Small intestine (tissue), 7 donors: ENCODE data around the gene TPCN2. TPM values are rescaled to one million over a fixed set of nuclear protein-coding genes. Genes with fewer than 3 reads are reported as not detected.

ENCODE experiments used
- DNase-seq, 2 donors: peaks; one replicate each; pipeline versions ENCODE4 v3.0.0 to v3.0.0-alpha.2; 2013
- FAIRE-seq: peaks from 2 replicates; lab custom pipeline; 2012; peaks lifted over from hg19 to GRCh38; lab: Jason Lieb, UNC
- H3K27ac ChIP-seq, 3 donors: one replicate each; pipeline ENCODE4 v1.5.1; 2013; ENCODE audit warnings: low read length in 2 of 3, mild to moderate bottlenecking in 2 of 3, control low read depth in 1 of 3, inconsistent platforms in 1 of 3, low read depth in 1 of 3, moderate library complexity in 1 of 3
- H3K27me3 ChIP-seq, 3 donors: one replicate each; pipeline ENCODE4 v1.6.1; 2013; ENCODE audit warnings: low read length in 3 of 3, inconsistent platforms in 1 of 3; ENCODE audit not compliant: control insufficient read depth in 3 of 3, insufficient read depth in 3 of 3
- H3K36me3 ChIP-seq, 3 donors: one replicate each; pipeline ENCODE4 v1.6.1; 2013; ENCODE audit warnings: low read length in 3 of 3, inconsistent platforms in 1 of 3, low read depth in 1 of 3, mild to moderate bottlenecking in 1 of 3, moderate library complexity in 1 of 3; ENCODE audit not compliant: control insufficient read depth in 3 of 3, insufficient read depth in 2 of 3
- H3K4me1 ChIP-seq, 3 donors: one replicate each; pipeline ENCODE4 v1.6.1; 2013; ENCODE audit warnings: low read length in 2 of 3, inconsistent platforms in 1 of 3, low read depth in 1 of 3, mild to moderate bottlenecking in 1 of 3, moderate library complexity in 1 of 3; ENCODE audit not compliant: control insufficient read depth in 3 of 3, insufficient read depth in 2 of 3
- H3K4me3 ChIP-seq, 3 donors: one replicate each; pipeline ENCODE4 v1.5.1; 2013; ENCODE audit warnings: low read length in 3 of 3, control low read depth in 1 of 3, inconsistent platforms in 1 of 3, low read depth in 1 of 3, mild to moderate bottlenecking in 1 of 3, moderate library complexity in 1 of 3
- H3K9me3 ChIP-seq, 2 donors: one replicate each; pipeline ENCODE4 v1.6.1; 2013; ENCODE audit warnings: low read depth in 1 of 2, low read length in 1 of 2; ENCODE audit not compliant: control insufficient read depth in 2 of 2, insufficient read depth in 1 of 2
- WGBS, 3 donors: extraction: QIAGEN DNeasy Blood & Tissue Kit; methylation state at CpG; one replicate each; pipeline ENCODE4 v1.1.7; 2013; 5-methylcytosine and 5-hydroxymethylcytosine counted together
- polyA plus RNA-seq, 4 donors: library from polyadenylated mRNA; stranded (reverse) in 3 of 4; unstranded in 1 of 4; fragments of 200-250 nt in 3 of 4; fragments of 120-200 nt in 1 of 4; gene quantifications; one replicate each; pipeline versions ENCODE4 v1.2.1 to v1.2.3, GENCODE V29; 2013
- donor health status: healthy with polysubstance abuse.
- donor health status: control.
- donor health status: control.
- donor health status: Bipolar disorder and iron deficiency.
- donor health status: healthy.

The TPCN2 gene
- polyA plus RNA-seq, 4 donors: 11.1 to 32.8 (median 12.8) TPM

DNA sequence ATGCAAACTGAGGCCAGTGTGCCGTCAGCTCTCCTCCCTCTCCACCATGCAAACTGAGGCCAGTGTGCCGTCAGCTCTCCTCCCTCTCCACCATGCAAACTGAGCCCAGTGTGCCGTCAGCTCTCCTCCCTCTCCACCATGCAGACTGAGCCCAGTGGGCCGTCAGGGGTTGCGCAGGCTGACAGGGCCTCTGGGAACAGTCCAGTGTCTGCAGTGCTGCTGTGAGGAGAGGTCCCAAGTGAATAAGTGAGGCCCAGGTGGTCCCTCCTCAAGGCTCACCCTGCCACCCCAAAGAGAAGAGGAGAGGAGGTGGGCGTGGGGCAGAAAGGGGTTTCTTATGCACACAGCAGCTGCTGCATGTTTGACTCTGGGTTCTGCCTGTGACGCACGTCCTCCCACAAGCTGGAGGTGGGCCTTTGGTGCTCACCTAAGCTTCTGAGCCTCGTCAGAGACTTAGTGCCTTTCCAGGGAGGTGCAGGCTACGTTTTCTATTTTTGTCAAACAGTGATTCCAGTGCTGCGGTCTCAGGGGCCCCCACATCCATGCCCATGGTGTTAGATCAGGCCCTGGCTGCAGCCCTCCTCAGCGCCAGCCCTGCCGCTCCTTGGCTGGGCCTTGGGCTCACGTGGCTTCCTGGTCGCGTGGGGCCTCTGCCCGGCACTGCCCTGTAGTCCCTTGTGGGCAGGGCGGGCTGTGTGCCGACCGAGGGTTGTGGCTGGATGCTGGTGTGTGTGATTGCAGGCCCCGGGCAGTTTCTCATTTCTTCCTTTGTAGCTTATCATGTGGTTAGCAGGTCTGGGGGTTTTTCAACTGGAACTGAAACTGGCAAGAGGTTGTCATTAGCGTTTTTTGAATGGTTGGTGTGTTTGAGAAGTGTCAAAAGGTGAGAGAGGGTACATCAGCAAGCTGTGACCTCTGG is 7.1 kb downstream of the TPCN2 start:
- no peaks in the 10 kb centered on the region for H3K9me3 ChIP-seq
- WGBS, 3 donors: 44 to 56% (median 53%) methylated on average over 21 to 22 of the region's 22 CpGs
- H3K27ac ChIP-seq: peak overlapping the region; percentile 52 to 79 (median 68)
- H3K4me1 ChIP-seq: peaks cover 0 to 46% (median 8%) of the 10 kb centered on the region in 3 donors
- peak; percentile 51 to 61 for DNase-seq
- H3K36me3 ChIP-seq: peaks cover 0 to 89% (median 7%) of the 10 kb centered on the region in 3 donors
- FAIRE-seq: no peak
- no peak overlapping the region for H3K4me3 ChIP-seq
- H3K27me3 ChIP-seq: no peaks in the 10 kb centered on the region

DNA sequence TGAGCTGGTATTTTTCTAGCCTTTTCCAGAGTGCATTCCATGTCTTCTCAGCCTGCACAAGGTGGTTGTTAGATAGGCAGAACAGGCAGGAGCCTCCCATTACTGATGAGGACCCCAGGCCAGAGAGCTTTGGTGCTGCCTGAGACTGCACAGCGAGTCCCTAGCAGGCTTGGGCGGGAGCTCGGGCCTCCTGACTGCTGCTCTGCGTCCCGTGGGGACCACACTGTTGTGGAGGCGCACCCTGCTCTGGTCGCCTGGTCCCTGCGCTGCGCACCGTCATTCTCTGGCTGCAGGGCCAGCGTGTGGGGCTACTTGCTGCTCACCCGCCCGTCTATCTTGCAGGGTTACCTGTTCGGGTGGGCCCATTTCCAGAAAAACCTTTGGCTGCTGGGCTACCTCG is 8.5 kb downstream of the TPCN2 start:
- Histone ChIP-seq H3K4me3 (no peak overlapping the region), H3K27ac (no peak overlapping the region), H3K36me3 (peaks cover 2 to 91% (median 7%) of the 10 kb centered on the region in 3 donors), H3K4me1 (peaks cover 0 to 32% (median 8%) of the 10 kb centered on the region in 3 donors), H3K9me3 (no peaks in the 10 kb centered on the region), H3K27me3 (no peaks in the 10 kb centered on the region)
- FAIRE-seq (no peak), DNase-seq (no peak)
- WGBS, 3 donors: 94 to 95% (median 94%) methylated on average over 14 to 15 of the region's 15 CpGs

DNA sequence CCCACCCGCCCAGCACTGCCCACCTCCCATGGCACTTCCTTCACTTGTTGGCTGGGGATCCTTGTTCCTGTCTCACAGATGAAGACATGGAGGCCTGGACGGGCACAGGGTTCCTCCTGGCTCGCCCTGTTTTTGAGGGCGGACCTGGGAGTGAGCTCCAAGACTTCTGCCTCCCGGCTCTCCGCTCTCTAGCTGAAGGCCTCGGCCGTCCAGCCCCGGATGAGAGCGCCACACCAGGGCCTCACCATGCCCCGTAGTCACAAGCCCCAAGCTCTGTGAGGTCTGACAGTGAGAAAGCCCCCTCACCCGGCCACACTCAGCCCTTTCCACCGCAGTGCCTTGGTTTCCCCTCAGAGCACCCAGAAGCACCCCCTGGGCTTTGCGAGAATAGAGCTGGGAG is 9.1 kb downstream of the TPCN2 start:
- Histone ChIP-seq H3K27me3 (no peaks in the 10 kb centered on the region), H3K4me1 (peaks cover 0 to 27% (median 8%) of the 10 kb centered on the region in 3 donors), H3K9me3 (no peaks in the 10 kb centered on the region), H3K4me3 (no peak overlapping the region), H3K27ac (no peak overlapping the region), H3K36me3 (peaks cover 2 to 91% (median 7%) of the 10 kb centered on the region in 3 donors)
- 86 to 89% (median 87%) methylated on average over 14 of the region's 14 CpGs for WGBS, 3 donors
- DNase-seq (no peak), FAIRE-seq (no peak)

DNA sequence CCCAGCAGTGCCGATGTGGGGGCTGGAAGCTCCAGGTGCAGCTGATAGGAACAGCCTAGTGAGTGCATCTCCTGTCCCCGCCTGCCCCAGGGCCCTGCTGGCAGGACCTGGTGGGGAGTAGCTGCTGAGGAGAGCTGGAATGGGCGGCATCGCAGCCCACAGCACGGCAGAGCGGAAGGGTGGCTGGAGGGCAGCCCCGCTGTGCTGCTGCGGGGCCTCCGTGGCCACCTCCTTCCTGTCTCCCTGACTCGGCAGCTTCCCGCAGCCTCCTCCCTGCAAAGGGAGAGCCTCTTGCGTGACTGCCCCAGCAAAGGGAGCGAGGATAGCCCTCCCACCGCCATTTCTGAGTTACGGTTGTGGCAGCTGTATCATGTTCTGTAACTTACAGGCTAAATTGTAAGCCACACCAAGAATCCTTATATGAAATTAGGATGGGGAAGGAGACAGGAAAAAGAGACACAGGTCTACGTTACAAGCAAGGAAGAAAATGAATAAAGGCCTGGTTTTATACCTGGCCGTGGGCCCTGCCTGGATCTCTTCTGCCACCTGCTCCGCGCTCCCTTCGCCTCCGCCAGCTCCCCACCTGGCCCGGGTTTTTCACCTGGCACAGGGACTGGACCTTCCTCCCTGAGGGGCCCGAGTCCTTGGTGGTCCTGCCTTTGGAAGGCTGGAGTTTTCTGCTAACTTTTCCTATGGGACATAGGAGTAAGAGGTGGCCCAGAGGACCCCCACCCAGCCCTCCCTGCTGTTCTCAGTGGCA is 10.0 kb downstream of the TPCN2 start:
- FAIRE-seq (no peak), DNase-seq (no peak)
- Histone ChIP-seq H3K4me1 (peaks cover 0 to 24% (median 8%) of the 10 kb centered on the region in 3 donors), H3K9me3 (no peaks in the 10 kb centered on the region), H3K4me3 (no peak overlapping the region), H3K36me3 (peaks cover 4 to 92% (median 8%) of the 10 kb centered on the region in 3 donors), H3K27ac (no peak overlapping the region), H3K27me3 (no peaks in the 10 kb centered on the region)
- 89 to 94% (median 92%) methylated on average over 23 of the region's 23 CpGs for WGBS, 3 donors

DNA sequence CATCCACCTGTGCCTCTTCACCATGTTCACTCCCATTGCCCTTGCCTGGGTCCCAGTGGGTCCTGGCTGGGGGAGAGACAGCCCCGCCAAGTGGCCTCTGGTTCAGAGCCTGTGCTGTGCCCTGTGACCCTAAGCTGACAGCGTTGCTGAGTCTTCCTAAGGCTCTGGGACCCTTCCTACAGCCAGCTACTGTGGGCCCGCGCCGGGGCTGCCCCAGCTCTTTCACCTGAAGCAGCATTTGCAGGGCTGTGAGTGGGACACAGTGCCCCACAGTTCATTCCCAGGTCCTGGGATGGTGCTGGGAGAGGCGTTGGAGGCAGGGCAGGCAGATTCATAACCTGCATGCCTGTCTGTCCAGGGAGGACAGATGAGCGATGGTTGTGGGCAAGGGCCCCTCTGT is 10.7 kb downstream of the TPCN2 start:
- DNase-seq (no peak), FAIRE-seq (no peak)
- H3K9me3 ChIP-seq: no peaks in the 10 kb centered on the region
- H3K4me3 ChIP-seq: no peak overlapping the region
- 96 to 98% (median 96%) methylated on average over 7 of the region's 7 CpGs for WGBS, 3 donors
- peaks cover 6 to 91% (median 12%) of the 10 kb centered on the region in 3 donors for H3K36me3 ChIP-seq
- H3K4me1 ChIP-seq: peaks cover 0 to 19% (median 8%) of the 10 kb centered on the region in 3 donors
- no peaks in the 10 kb centered on the region for H3K27me3 ChIP-seq
- H3K27ac ChIP-seq: no peak overlapping the region

DNA sequence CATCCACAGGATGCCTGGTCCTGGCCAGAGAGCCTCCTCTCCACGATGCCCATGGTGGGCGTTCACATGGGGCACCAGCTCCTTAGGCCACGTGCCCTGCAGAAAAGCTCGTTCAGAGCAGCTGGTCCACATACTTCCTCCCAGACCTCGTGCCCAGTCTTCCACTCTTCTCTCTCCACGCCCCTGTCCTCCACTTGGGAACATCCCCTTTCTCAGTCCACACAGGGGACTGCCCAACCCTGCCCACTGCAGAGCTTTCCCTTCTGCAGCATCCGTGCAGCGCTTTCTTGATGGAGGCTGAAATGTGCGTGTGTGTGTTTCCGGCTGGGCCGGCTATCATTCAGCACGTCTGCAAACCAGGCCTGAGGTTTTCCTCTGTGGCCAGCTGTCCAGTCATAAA is 11.3 kb downstream of the TPCN2 start:
- Histone ChIP-seq H3K4me1 (peaks cover 0 to 13% (median 4%) of the 10 kb centered on the region in 3 donors), H3K27me3 (no peaks in the 10 kb centered on the region), H3K4me3 (no peak overlapping the region), H3K36me3 (peaks cover 6 to 90% (median 12%) of the 10 kb centered on the region in 3 donors), H3K27ac (no peak overlapping the region), H3K9me3 (no peaks in the 10 kb centered on the region)
- 86 to 91% (median 88%) methylated on average over 11 to 12 of the region's 12 CpGs for WGBS, 3 donors
- DNase-seq: no peak
- no peak for FAIRE-seq

DNA sequence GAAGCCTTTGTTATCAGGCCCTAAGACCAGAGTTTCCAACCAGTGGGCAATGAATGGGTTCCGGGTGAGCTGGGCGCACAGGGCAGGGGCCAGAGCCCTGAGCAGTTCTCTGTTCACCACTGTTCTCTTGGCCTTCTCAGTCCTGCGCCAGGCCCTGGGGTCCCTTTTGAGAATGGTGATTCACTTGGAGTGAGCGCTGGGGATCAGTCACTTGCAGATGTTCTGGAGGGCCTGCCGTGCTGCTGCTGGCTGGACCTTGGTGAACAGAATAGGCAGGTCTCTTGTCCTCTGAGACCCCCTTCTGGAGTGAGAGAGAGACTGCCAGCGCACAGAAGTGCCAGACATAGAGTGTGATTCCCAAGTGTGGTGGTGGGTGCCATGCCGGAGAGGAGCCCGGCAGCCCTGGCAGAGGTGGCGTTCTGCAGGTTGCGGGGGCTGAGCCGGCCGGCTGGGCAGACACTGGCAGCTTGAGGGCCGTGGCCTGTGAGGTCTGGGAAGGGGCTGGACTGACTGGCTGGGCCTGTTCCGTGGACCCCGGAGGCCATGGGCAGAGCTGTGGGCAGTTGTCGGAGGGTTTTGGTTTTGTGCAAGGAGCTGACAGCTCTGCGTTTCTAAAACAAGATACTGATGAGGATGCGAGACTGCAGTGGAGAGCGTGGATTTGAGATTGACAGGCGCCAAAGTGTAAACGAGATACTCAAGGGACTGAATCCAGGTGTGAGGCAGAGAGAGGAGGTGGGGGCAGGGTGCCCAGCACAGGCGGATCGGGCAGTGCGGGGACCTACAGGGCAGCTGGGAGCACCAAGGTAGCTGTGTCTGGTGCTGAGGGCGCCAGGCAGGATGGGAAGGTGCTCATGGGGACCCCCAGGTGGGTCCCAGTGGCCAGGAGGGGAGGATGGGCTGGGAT is 12.3 kb downstream of the TPCN2 start:
- Histone ChIP-seq H3K27me3 (no peaks in the 10 kb centered on the region), H3K27ac (no peak overlapping the region), H3K36me3 (peaks cover 6 to 92% (median 12%) of the 10 kb centered on the region in 3 donors), H3K9me3 (no peaks in the 10 kb centered on the region), H3K4me3 (no peak overlapping the region), H3K4me1 (peaks cover 0 to 4% (median 0%) of the 10 kb centered on the region in 3 donors)
- WGBS, 3 donors: 89 to 90% (median 90%) methylated on average over 25 of the region's 25 CpGs
- no peak for DNase-seq
- no peak for FAIRE-seq
